Astrocyte of the cerebellum (primary cell): ENCODE measurements around the gene HECTD1.

Experiments
- DNase-seq: peaks from one replicate; pipeline ENCODE4 v3.0.0-alpha.2; 2011; ENCODE audit warnings: low read depth
- H3K4me3 ChIP-seq: 2 replicates; pipeline ENCODE4 v1.5.1; 2011; ENCODE audit warnings: mild to moderate bottlenecking, low read depth, low read length, moderate library complexity
- in situ Hi-C: cut with HindIII; loops from 2 replicates; pipeline ENCODE4 v1.10.0; 2017; ENCODE audit warnings: low sequenced_read_pairs
- TF ChIP-seq, protein P1 (sequence below): IDR thresholded peaks from 2 replicates; pipeline ENCODE4 v1.5.1; 2012; ENCODE audit warnings: low read length, low read depth, moderate library complexity, mild to moderate bottlenecking; ENCODE audit errors: missing control alignments

The HECTD1 gene

DNA sequence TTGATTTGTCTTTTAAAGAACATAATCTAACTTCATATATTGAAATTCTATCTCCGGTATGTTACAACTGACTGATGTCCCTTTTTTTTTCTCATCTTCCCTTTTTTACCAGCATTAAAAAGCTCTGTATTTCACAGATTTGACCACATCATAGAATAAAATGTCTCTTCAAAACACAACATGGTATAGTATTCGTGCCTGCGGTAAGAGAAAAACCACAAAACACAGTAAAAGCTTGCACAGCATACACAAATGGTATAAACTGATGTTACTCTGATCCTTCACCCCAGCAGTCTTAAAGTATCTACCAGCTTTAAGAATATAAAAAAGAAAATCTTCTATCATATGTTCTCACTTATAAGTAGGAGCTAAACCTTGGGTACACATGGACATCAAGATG is 83.4 kb downstream of the HECTD1 start:
- TF ChIP-seq, protein P1, sequence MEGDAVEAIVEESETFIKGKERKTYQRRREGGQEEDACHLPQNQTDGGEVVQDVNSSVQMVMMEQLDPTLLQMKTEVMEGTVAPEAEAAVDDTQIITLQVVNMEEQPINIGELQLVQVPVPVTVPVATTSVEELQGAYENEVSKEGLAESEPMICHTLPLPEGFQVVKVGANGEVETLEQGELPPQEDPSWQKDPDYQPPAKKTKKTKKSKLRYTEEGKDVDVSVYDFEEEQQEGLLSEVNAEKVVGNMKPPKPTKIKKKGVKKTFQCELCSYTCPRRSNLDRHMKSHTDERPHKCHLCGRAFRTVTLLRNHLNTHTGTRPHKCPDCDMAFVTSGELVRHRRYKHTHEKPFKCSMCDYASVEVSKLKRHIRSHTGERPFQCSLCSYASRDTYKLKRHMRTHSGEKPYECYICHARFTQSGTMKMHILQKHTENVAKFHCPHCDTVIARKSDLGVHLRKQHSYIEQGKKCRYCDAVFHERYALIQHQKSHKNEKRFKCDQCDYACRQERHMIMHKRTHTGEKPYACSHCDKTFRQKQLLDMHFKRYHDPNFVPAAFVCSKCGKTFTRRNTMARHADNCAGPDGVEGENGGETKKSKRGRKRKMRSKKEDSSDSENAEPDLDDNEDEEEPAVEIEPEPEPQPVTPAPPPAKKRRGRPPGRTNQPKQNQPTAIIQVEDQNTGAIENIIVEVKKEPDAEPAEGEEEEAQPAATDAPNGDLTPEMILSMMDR: no peak
- in situ Hi-C loops: no loop called here
- no peak overlapping the region for H3K4me3 ChIP-seq
- no peak for DNase-seq

DNA sequence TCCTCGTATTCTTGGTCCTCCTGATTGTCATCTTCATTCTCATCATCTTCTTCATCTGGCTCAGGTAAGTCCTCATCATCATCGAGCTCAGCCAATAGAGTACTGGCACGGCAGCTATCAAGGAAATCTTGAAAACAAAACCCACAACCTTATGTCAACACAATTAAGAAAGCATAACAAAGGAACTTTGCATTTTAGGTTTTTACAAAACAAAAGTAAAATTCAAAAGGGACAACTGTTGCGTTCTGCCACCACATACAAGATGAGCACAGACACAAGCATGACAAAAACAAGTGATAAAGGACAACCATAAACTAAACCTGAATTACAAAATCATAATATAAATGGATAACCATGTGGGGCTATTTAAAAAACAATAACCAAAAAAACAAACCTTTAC is 84.7 kb downstream of the HECTD1 start:
- DNase-seq: no peak
- TF ChIP-seq, protein P1: no peak
- in situ Hi-C loops: no loop called here

DNA sequence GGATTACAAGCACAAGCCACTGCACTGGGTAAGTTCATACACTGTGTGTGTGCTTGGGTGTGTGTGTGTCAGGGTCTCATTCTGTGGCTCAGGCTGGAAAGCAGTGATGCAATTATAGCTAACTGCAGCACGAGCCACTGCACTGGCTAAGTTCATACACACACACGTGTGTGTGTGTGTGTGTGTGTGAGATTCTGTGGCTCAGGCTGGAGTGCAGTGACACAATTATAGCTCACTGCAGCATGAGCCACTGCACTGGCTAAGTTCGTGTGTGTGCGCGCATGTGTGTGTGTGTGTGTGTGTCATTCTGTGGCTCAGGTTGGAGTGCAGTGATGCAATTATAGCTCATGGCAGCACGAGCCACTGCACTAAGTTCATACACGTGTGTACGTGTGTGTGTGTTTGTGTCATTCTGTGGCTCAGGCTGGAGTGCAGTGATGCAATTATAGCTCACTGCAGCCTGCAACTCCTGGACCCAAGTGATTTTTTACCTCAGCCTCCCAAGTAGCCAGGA is 85.4 kb downstream of the HECTD1 start:
- in situ Hi-C loops: no loop called here
- TF ChIP-seq, protein P1: no peak
- DNase-seq: no peak
- H3K4me3 ChIP-seq: no peak overlapping the region

More for the DNA sequence above, 84.7 kb downstream of the HECTD1 start:
- H3K4me3 ChIP-seq: no peak overlapping the region

DNA sequence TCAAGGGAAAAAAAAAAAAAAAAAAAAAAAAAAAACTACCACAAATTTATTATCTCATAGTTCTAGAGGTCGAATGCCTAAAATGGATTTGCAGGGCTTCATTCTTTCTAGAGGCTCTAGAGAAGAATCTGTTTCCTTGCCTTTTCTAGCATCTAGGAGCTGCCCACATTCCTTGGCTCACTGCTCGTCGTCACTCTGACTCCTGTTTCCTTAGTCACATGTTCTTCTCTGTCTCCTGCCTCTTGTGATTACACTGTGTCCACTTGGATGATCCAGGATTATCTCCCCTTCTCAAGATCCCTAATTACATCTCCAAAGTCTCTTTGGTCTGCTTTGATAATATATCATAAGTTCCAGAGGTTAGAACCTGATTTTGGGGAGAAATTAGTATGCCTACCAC is 88.7 kb downstream of the HECTD1 start:
- no peak overlapping the region for H3K4me3 ChIP-seq
- DNase-seq: no peak
- TF ChIP-seq, protein P1: no peak
- in situ Hi-C loops: no loop called here

DNA sequence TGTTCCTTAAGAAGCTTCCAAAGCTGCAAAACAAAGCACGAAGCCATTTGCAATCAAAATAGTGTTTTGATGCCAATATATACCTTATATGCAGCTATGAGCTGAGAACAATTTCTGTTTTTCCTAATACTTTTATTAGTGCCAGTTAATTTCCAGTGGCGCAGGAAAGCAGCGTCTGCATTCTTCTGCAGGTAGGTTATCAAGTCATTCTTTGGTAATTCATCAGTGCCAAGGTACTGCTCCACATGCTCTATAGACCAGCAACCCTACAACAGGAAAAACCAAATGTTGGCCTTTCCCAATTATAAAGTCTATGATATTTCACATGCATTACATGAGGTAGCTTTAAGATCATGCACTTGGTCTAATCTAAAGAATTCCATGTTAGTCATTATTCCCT is 93.8 kb downstream of the HECTD1 start:
- no peak for DNase-seq
- TF ChIP-seq, protein P1: no peak
- H3K4me3 ChIP-seq: no peak overlapping the region
- in situ Hi-C loops: no loop called here

DNA sequence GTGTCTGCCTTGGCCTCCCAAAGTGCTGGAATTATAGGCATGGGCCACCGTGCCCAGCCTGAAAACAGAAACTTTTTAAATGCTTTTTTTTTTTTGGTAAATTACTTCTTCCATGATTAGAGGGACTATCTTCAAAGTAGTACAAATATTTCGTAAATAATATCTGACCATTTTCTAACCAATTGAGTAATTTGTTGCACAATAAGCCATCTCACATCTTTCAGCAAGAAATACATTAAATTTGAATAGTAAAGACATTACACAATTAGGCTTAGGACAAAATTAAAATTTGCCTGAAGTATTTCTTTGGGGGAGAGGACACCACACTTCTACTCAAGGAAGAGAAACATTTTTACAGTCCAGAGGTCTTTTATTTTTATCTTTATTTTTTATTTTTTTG is 96.7 kb downstream of the HECTD1 start:
- in situ Hi-C loops: no loop called here
- TF ChIP-seq, protein P1: no peak
- no peak overlapping the region for H3K4me3 ChIP-seq
- DNase-seq: no peak

DNA sequence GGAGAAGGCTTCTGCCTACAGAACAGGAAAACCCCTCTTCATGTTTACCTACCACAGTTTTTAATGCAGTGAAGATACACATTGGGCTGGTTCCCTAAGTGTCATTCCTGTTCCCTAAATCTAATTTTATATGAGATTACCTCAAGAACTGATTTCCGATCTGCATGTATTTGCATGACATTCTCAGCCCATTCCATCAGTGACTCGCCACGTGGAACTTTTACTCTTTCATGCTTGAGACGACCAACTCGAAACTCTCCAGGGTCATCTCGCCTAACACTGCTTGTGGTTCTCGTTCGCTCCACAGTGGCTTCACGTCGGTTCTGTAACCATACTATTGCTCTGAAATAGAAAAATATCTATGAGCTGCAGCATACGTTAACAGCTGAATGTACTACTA is 98.3 kb downstream of the HECTD1 start:
- H3K4me3 ChIP-seq: no peak overlapping the region
- DNase-seq: no peak
- TF ChIP-seq, protein P1: no peak
- in situ Hi-C loops: no loop called here
